ENCODE data around the gene RABAC1. TPM values are rescaled to one million over a fixed set of nuclear protein-coding genes. Genes with fewer than 3 reads are reported as not detected.
A peak's percentile ranks its signal among the peaks of the same experiment; 100 is the strongest.
"Not testable (repeated sequence)": the region's sequence is repeated elsewhere in the genome, so short reads cannot be mapped to it uniquely, and the experiment has no call there.

RABAC1 gene
- total and polyA plus RNA-seq, 4 experiments from 2014 or later: 97.4 to 256 (median 149) TPM

- no peaks in the 10 kb centered on the region for H3K9me3 ChIP-seq (ENCODE audit: control insufficient read depth in 1 of 2, low read length in 2 of 2)
- DNase-seq: peak; percentile 43 to 73 (median 55)
- intact Hi-C loops (cut with micrococcal nuclease): no loop called here
- peak within 1 kb of the TSS in 6 of 7 donors; percentile 10 to 95 (median 78) for H3K27ac Mint-ChIP-seq
- H3K36me3 ChIP-seq (ENCODE audit: insufficient read depth, low read length): no peaks in the 10 kb centered on the region
- CTCF ChIA-PET (ENCODE audit: partially characterized antibody): no interaction called here
- H3K27me3 Mint-ChIP-seq: peaks cover 31 to 33% of the 10 kb centered on the region in 2 donors
- H3K27me3 ChIP-seq (ENCODE audit: insufficient read depth, low read length): peaks cover 25% of the 10 kb centered on the region
- peak within 1 kb of the TSS in 1 of 2 donors; percentile 55 for H3K4me3 ChIP-seq (ENCODE audit: low read length in 2 of 2)
- H3K9me3 Mint-ChIP-seq: peaks cover 0 to 2% (median 0%) of the 10 kb centered on the region in 8 donors
- no peaks in the 10 kb centered on the region for H3K36me3 Mint-ChIP-seq
- no peak within 1 kb of the TSS for H3K27ac ChIP-seq (ENCODE audit: low read depth, low read length)
- POLR2A ChIA-PET (ENCODE audit: partially characterized antibody): no interaction called here
- peaks cover 18 to 40% (median 24%) of the 10 kb centered on the region in 4 donors for H3K4me1 Mint-ChIP-seq
- H3K4me3 Mint-ChIP-seq: peak within 1 kb of the TSS; percentile 71 to 87 (median 85)
- H3K4me1 ChIP-seq (ENCODE audit: insufficient read depth, low read length): peaks cover 28% of the 10 kb centered on the region
These were observed 34.7 kb upstream of the RABAC1 start, which contains the start of gene ATP1A3 for GRCh38 chr19:41993612-41994483. TSS of gene ATP1A3 (minus strand) at chr19:41994230. CDS start at chr19:41994076, 154 bp downstream.

DNA sequence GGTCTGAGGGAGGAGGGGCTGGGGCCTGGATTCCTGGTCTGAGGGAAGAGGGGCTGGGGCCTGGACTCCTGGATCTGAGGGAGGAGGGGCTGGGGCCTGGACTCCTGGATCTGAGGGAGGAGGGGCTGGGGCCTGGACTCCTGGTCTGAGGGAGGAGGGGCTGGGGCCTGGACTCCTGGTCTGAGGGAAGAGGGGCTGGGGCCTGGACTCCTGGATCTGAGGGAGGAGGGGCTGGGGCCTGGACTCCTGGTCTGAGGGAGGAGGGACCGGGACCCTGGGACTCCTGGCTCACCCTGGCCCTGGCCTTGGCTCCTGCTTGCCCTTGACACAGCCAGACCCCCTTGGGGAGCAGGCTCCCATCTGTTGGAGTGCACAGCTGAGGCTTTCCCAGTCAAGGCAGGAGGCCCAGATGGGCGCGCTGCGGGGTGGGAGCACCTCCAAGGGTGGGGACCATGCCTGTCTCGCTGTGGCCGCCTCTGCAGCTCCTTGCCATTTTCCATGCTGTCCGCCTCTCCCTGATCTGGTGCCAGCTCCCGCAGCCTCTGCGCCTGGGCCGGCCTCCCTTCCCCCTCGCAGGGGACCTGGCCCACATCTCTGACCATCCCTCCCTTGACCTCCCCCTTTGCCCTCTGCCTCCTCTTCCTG lies 32.9 kb upstream of the RABAC1 start:
- H3K4me3 ChIP-seq (ENCODE audit: low read length in 2 of 2); H3K9me3 ChIP-seq (ENCODE audit: control insufficient read depth in 1 of 2, low read length in 2 of 2); DNase-seq; H3K36me3 Mint-ChIP-seq; intact Hi-C loops (cut with micrococcal nuclease); POLR2A ChIA-PET (ENCODE audit: partially characterized antibody); CTCF ChIA-PET (ENCODE audit: partially characterized antibody); H3K27ac ChIP-seq (ENCODE audit: low read depth, low read length); H3K36me3 ChIP-seq (ENCODE audit: insufficient read depth, low read length); H3K9me3 Mint-ChIP-seq: not testable (repeated sequence)
- Histone ChIP-seq H3K4me1 (ENCODE audit: insufficient read depth, low read length) (peaks cover 13% of the 10 kb centered on the region), H3K27me3 (ENCODE audit: insufficient read depth, low read length) (peaks cover 15% of the 10 kb centered on the region)
- Mint-ChIP-seq H3K4me3 (peak overlapping the region in 3 of 8 donors; percentile 6 to 48 (median 43)), H3K27me3 (peaks cover 23 to 24% of the 10 kb centered on the region in 2 donors), H3K27ac (peak overlapping the region in 1 of 7 donors; percentile 8), H3K4me1 (peaks cover 11 to 29% (median 20%) of the 10 kb centered on the region in 4 donors)

GRCh38 chr19:41991025-41991424 lies 31.9 kb upstream of the RABAC1 start:
- no peak overlapping the region for H3K4me3 ChIP-seq (ENCODE audit: low read length in 2 of 2)
- no peak overlapping the region for H3K4me3 Mint-ChIP-seq
- H3K9me3 Mint-ChIP-seq: peaks cover 0 to 2% (median 0%) of the 10 kb centered on the region in 8 donors
- peaks cover 6 to 21% (median 16%) of the 10 kb centered on the region in 4 donors for H3K4me1 Mint-ChIP-seq
- H3K9me3 ChIP-seq (ENCODE audit: control insufficient read depth in 1 of 2, low read length in 2 of 2): no peaks in the 10 kb centered on the region
- no peak overlapping the region for H3K27ac ChIP-seq (ENCODE audit: low read depth, low read length)
- peaks cover 13% of the 10 kb centered on the region for H3K4me1 ChIP-seq (ENCODE audit: insufficient read depth, low read length)
- H3K36me3 Mint-ChIP-seq: peaks cover 0 to 4% of the 10 kb centered on the region in 2 donors
- H3K27ac Mint-ChIP-seq: no peak overlapping the region
- peaks cover 15 to 16% of the 10 kb centered on the region in 2 donors for H3K27me3 Mint-ChIP-seq
- H3K36me3 ChIP-seq (ENCODE audit: insufficient read depth, low read length): no peaks in the 10 kb centered on the region
- intact Hi-C loops (cut with micrococcal nuclease): no loop called here
- ChIA-PET POLR2A (ENCODE audit: partially characterized antibody) (no interaction called here), CTCF (ENCODE audit: partially characterized antibody) (no interaction called here)
- DNase-seq: no peak
- H3K27me3 ChIP-seq (ENCODE audit: insufficient read depth, low read length): peaks cover 7% of the 10 kb centered on the region

- POLR2A ChIA-PET (ENCODE audit: partially characterized antibody): no interaction called here
- peaks cover 13% of the 10 kb centered on the region for H3K4me1 ChIP-seq (ENCODE audit: insufficient read depth, low read length)
- no peak for DNase-seq
- peaks cover 5% of the 10 kb centered on the region for H3K27me3 ChIP-seq (ENCODE audit: insufficient read depth, low read length)
- H3K27ac Mint-ChIP-seq: no peak overlapping the region
- no peak overlapping the region for H3K27ac ChIP-seq (ENCODE audit: low read depth, low read length)
- peaks cover 6 to 19% (median 16%) of the 10 kb centered on the region in 4 donors for H3K4me1 Mint-ChIP-seq
- H3K36me3 Mint-ChIP-seq: peaks cover 0 to 4% of the 10 kb centered on the region in 2 donors
- H3K4me3 Mint-ChIP-seq: no peak overlapping the region
- H3K9me3 ChIP-seq (ENCODE audit: control insufficient read depth in 1 of 2, low read length in 2 of 2): no peaks in the 10 kb centered on the region
- no peak overlapping the region for H3K4me3 ChIP-seq (ENCODE audit: low read length in 2 of 2)
- H3K9me3 Mint-ChIP-seq: no peaks in the 10 kb centered on the region
- no peaks in the 10 kb centered on the region for H3K36me3 ChIP-seq (ENCODE audit: insufficient read depth, low read length)
- intact Hi-C loops (cut with micrococcal nuclease): no loop called here
- CTCF ChIA-PET (ENCODE audit: partially characterized antibody): no interaction called here
- H3K27me3 Mint-ChIP-seq: peaks cover 13 to 14% of the 10 kb centered on the region in 2 donors
These were observed 31.5 kb upstream of the RABAC1 start for GRCh38 chr19:41990615-41991014.

- Histone ChIP-seq H3K27me3 (ENCODE audit: insufficient read depth, low read length) (peaks cover 4% of the 10 kb centered on the region), H3K4me3 (ENCODE audit: low read length in 2 of 2) (no peak overlapping the region), H3K9me3 (ENCODE audit: control insufficient read depth in 1 of 2, low read length in 2 of 2) (no peaks in the 10 kb centered on the region), H3K27ac (ENCODE audit: low read depth, low read length) (no peak overlapping the region), H3K4me1 (ENCODE audit: insufficient read depth, low read length) (peaks cover 13% of the 10 kb centered on the region), H3K36me3 (ENCODE audit: insufficient read depth, low read length) (no peaks in the 10 kb centered on the region)
- ChIA-PET POLR2A (ENCODE audit: partially characterized antibody) (no interaction called here), CTCF (ENCODE audit: partially characterized antibody) (no interaction called here)
- peaks cover 4 to 13% (median 12%) of the 10 kb centered on the region in 4 donors for H3K4me1 Mint-ChIP-seq
- peaks cover 0 to 4% of the 10 kb centered on the region in 2 donors for H3K36me3 Mint-ChIP-seq
- no peak overlapping the region for H3K4me3 Mint-ChIP-seq
- no peak for DNase-seq
- H3K27ac Mint-ChIP-seq: no peak overlapping the region
- no peaks in the 10 kb centered on the region for H3K9me3 Mint-ChIP-seq
- intact Hi-C loops (cut with micrococcal nuclease): no loop called here
- peaks cover 7 to 8% of the 10 kb centered on the region in 2 donors for H3K27me3 Mint-ChIP-seq
These were observed 30.9 kb upstream of the RABAC1 start for GRCh38 chr19:41990028-41990427.

DNA sequence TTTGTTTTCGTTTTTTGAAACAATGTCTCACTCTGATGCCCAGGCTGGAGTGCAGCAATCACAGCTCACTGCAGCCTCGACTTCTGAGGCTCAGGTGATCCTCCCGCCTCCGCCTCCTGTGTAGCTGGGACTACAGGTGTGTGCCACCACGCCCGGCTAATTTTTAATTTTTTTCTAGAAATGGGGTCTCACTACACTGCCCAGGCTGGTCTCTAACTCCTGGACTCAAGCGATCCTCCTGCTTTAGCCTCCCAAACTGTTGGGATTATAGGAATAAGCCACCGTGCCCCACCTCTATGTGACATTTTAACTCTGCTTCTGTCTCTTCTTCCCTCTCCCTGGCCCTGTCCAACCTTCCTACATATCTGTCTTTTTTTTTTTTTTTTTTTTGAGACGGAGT lies 29.8 kb upstream of the RABAC1 start:
- H3K4me1 Mint-ChIP-seq: peaks cover 3 to 8% (median 6%) of the 10 kb centered on the region in 4 donors
- peaks cover 0 to 4% of the 10 kb centered on the region in 2 donors for H3K36me3 Mint-ChIP-seq
- Histone ChIP-seq H3K27me3 (ENCODE audit: insufficient read depth, low read length) (no peaks in the 10 kb centered on the region), H3K4me1 (ENCODE audit: insufficient read depth, low read length) (peaks cover 8% of the 10 kb centered on the region), H3K4me3 (ENCODE audit: low read length in 2 of 2) (no peak overlapping the region), H3K27ac (ENCODE audit: low read depth, low read length) (no peak overlapping the region), H3K9me3 (ENCODE audit: control insufficient read depth in 1 of 2, low read length in 2 of 2) (no peaks in the 10 kb centered on the region), H3K36me3 (ENCODE audit: insufficient read depth, low read length) (no peaks in the 10 kb centered on the region)
- ChIA-PET CTCF (ENCODE audit: partially characterized antibody) (no interaction called here), POLR2A (ENCODE audit: partially characterized antibody) (interaction anchor here (0.7 kb wide), 1 partner anchor 43 kb away, joined by 3 read pairs; no protein-coding TSS in a partner anchor)
- intact Hi-C loops (cut with micrococcal nuclease): no loop called here
- H3K27me3 Mint-ChIP-seq: peaks cover 3% of the 10 kb centered on the region in 2 donors
- H3K9me3 Mint-ChIP-seq: no peaks in the 10 kb centered on the region
- DNase-seq: no peak
- no peak overlapping the region for H3K27ac Mint-ChIP-seq
- H3K4me3 Mint-ChIP-seq: no peak overlapping the region

Data from CD4-positive, alpha-beta memory T cell (primary cell).